HCT116 (cell line): Measurements from ENCODE around the gene YTHDF1.

Source experiments
- EZH2 ChIP-seq: fragments of 200-600 bp; sonication (generic); IDR thresholded peaks from 2 replicates; pipeline ENCODE4 v1.6.1; 2017; ENCODE audit warnings: antibody characterized with exemption, mixed run types
- POLR2A ChIP-seq: IDR thresholded peaks from 2 replicates; pipeline ENCODE4 v1.7.0; 2011; ENCODE audit warnings: borderline replicate concordance; ENCODE audit not compliant: insufficient read depth, insufficient read length; ENCODE audit errors: extremely low read depth
- RAD21 ChIP-seq: IDR thresholded peaks from 2 replicates; pipeline ENCODE4 v1.6.1; 2012; ENCODE audit warnings: low read depth, mild to moderate bottlenecking
- SIN3A ChIP-seq: IDR thresholded peaks from 2 replicates; pipeline ENCODE4 v1.6.1; 2012; ENCODE audit warnings: low read depth
- SRF ChIP-seq: IDR thresholded peaks from 2 replicates; pipeline ENCODE4 v1.6.1; 2012; ENCODE audit warnings: low read depth
- ZNF274 ChIP-seq: fragments of 200-500 bp; sonication (Bioruptor generic); IDR thresholded peaks from 2 replicates; pipeline ENCODE4 v1.6.1; 2014; ENCODE audit warnings: mild to moderate bottlenecking, low read depth, low read length, inconsistent platforms
- TF ChIP-seq, protein P1 (sequence below): IDR thresholded peaks from 2 replicates; pipeline ENCODE4 v1.6.1; 2011; ENCODE audit warnings: mild to moderate bottlenecking, low read length, moderate library complexity; ENCODE audit not compliant: insufficient replicate concordance; ENCODE audit errors: extremely low read depth
- TF ChIP-seq, protein P2 (sequence below), 3 experiments: fragments of 200-600 bp in 1 of 3; sonication (generic) in 1 of 3; IDR thresholded peaks in 2 of 3; conservative IDR thresholded peaks in 1 of 3; 2 replicates each; pipeline ENCODE4 v1.5.1; 2012 to 2017; ENCODE audit warnings: low read depth in 2 of 3, low read length in 2 of 3, antibody characterized with exemption in 1 of 3, borderline replicate concordance in 1 of 3, control low read depth in 1 of 3, mild to moderate bottlenecking in 1 of 3, mixed read lengths in 1 of 3, mixed run types in 1 of 3, moderate library complexity in 1 of 3; ENCODE audit not compliant: insufficient read depth in 1 of 3
- TF ChIP-seq, protein P3 (sequence below): IDR thresholded peaks from 2 replicates; pipeline ENCODE4 v1.6.1; 2012
- TF ChIP-seq, protein P4 (sequence below): IDR thresholded peaks from 2 replicates; pipeline ENCODE4 v1.6.1; 2012; ENCODE audit warnings: low read depth

GRCh38 chr20:63160641-63161175, 55.2 kb downstream of the YTHDF1 start:
- TF ChIP-seq, protein P1, sequence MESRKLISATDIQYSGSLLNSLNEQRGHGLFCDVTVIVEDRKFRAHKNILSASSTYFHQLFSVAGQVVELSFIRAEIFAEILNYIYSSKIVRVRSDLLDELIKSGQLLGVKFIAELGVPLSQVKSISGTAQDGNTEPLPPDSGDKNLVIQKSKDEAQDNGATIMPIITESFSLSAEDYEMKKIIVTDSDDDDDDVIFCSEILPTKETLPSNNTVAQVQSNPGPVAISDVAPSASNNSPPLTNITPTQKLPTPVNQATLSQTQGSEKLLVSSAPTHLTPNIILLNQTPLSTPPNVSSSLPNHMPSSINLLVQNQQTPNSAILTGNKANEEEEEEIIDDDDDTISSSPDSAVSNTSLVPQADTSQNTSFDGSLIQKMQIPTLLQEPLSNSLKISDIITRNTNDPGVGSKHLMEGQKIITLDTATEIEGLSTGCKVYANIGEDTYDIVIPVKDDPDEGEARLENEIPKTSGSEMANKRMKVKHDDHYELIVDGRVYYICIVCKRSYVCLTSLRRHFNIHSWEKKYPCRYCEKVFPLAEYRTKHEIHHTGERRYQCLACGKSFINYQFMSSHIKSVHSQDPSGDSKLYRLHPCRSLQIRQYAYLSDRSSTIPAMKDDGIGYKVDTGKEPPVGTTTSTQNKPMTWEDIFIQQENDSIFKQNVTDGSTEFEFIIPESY: no peak
- TF ChIP-seq POLR2A: no peak
- TF ChIP-seq SIN3A: no peak
- TF ChIP-seq, protein P2, sequence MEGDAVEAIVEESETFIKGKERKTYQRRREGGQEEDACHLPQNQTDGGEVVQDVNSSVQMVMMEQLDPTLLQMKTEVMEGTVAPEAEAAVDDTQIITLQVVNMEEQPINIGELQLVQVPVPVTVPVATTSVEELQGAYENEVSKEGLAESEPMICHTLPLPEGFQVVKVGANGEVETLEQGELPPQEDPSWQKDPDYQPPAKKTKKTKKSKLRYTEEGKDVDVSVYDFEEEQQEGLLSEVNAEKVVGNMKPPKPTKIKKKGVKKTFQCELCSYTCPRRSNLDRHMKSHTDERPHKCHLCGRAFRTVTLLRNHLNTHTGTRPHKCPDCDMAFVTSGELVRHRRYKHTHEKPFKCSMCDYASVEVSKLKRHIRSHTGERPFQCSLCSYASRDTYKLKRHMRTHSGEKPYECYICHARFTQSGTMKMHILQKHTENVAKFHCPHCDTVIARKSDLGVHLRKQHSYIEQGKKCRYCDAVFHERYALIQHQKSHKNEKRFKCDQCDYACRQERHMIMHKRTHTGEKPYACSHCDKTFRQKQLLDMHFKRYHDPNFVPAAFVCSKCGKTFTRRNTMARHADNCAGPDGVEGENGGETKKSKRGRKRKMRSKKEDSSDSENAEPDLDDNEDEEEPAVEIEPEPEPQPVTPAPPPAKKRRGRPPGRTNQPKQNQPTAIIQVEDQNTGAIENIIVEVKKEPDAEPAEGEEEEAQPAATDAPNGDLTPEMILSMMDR (IDR thresholded peaks at IDR 0.05 in 2 of 3, conservative IDR thresholded peaks at IDR 0.05 in 1 of 3; ENCODE audit: borderline replicate concordance in 1 of 3, insufficient read depth in 1 of 3, low read depth in 2 of 3, low read length in 2 of 3): no peak
- TF ChIP-seq ZNF274: no peak
- TF ChIP-seq, protein P3, sequence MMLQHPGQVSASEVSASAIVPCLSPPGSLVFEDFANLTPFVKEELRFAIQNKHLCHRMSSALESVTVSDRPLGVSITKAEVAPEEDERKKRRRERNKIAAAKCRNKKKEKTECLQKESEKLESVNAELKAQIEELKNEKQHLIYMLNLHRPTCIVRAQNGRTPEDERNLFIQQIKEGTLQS: no peak
- no peak for TF ChIP-seq EZH2
- TF ChIP-seq, protein P4, sequence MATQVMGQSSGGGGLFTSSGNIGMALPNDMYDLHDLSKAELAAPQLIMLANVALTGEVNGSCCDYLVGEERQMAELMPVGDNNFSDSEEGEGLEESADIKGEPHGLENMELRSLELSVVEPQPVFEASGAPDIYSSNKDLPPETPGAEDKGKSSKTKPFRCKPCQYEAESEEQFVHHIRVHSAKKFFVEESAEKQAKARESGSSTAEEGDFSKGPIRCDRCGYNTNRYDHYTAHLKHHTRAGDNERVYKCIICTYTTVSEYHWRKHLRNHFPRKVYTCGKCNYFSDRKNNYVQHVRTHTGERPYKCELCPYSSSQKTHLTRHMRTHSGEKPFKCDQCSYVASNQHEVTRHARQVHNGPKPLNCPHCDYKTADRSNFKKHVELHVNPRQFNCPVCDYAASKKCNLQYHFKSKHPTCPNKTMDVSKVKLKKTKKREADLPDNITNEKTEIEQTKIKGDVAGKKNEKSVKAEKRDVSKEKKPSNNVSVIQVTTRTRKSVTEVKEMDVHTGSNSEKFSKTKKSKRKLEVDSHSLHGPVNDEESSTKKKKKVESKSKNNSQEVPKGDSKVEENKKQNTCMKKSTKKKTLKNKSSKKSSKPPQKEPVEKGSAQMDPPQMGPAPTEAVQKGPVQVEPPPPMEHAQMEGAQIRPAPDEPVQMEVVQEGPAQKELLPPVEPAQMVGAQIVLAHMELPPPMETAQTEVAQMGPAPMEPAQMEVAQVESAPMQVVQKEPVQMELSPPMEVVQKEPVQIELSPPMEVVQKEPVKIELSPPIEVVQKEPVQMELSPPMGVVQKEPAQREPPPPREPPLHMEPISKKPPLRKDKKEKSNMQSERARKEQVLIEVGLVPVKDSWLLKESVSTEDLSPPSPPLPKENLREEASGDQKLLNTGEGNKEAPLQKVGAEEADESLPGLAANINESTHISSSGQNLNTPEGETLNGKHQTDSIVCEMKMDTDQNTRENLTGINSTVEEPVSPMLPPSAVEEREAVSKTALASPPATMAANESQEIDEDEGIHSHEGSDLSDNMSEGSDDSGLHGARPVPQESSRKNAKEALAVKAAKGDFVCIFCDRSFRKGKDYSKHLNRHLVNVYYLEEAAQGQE: no peak
- no peak for TF ChIP-seq RAD21
- no peak for TF ChIP-seq SRF
